Osteoblast (primary cell): Measurements from ENCODE around the gene HDAC4. TPM values are rescaled to one million over a fixed set of nuclear protein-coding genes. Genes with fewer than 3 reads are reported as not detected.

Experiments
- DNase-seq: peaks from one replicate; pipeline ENCODE4 v3.0.0; 2011; ENCODE audit warnings: low spot score, mixed read lengths; ENCODE audit not compliant: insufficient read length; ENCODE audit errors: missing footprints
- H2AFZ ChIP-seq: 2 replicates; pipeline ENCODE4 v1.6.0; 2011; ENCODE audit warnings: mild to moderate bottlenecking, low read length
- H3K27ac ChIP-seq: 2 replicates; pipeline ENCODE4 v1.5.1; 2011; ENCODE audit warnings: mild to moderate bottlenecking, low read depth, low read length, moderate library complexity
- H3K27me3 ChIP-seq: 2 replicates; pipeline ENCODE4 v1.6.0; 2012; ENCODE audit warnings: mild to moderate bottlenecking, control low read depth, inconsistent platforms, low read length, moderate library complexity; ENCODE audit not compliant: insufficient read depth
- H3K36me3 ChIP-seq: 2 replicates; pipeline ENCODE4 v1.5.1; 2011; ENCODE audit warnings: mild to moderate bottlenecking, low read length, control low read depth, moderate library complexity; ENCODE audit not compliant: insufficient read depth
- H3K4me1 ChIP-seq: 2 replicates; pipeline ENCODE4 v1.5.1; 2011; ENCODE audit warnings: mild to moderate bottlenecking, low read length, control low read depth, moderate library complexity; ENCODE audit not compliant: insufficient read depth
- H3K4me2 ChIP-seq: 2 replicates; pipeline ENCODE4 v1.6.0; 2011; ENCODE audit warnings: mild to moderate bottlenecking, low read length; ENCODE audit not compliant: insufficient read depth
- H3K4me3 ChIP-seq: fragments of 200-600 bp; sonication (generic); 3 replicates; pipeline ENCODE4 v1.5.1; 2012; ENCODE audit warnings: mild to moderate bottlenecking, low read length, inconsistent platforms; ENCODE audit not compliant: insufficient read depth
- H3K79me2 ChIP-seq: 2 replicates; pipeline ENCODE4 v1.6.0; 2012; ENCODE audit warnings: mild to moderate bottlenecking, low read length, control low read depth, inconsistent platforms; ENCODE audit not compliant: insufficient read depth
- H3K9me3 ChIP-seq: 2 replicates; pipeline ENCODE4 v1.5.1; 2011; ENCODE audit warnings: low read depth, low read length, control low read depth
- H4K20me1 ChIP-seq: 2 replicates; pipeline ENCODE4 v1.6.0; 2012; ENCODE audit warnings: mild to moderate bottlenecking, low read length, control low read depth; ENCODE audit not compliant: insufficient read depth
- total RNA-seq: library from RNA; depleted of rRNA; stranded (reverse); fragments of >200 nt; gene quantifications from 2 replicates; pipeline ENCODE4 v1.2.3, GENCODE V29; 2012
- TF ChIP-seq, protein P1 (sequence below): IDR thresholded peaks from 2 replicates; pipeline ENCODE4 v1.5.1; 2011; ENCODE audit warnings: mild to moderate bottlenecking, low read depth, low read length, moderate library complexity; ENCODE audit errors: extremely low read depth

HDAC4 gene
- total RNA-seq, 1 donor, result 30.8 TPM

GRCh38 chr2:239049421-239050251 lies 351.2 kb downstream of the HDAC4 start:
- no peaks in the 10 kb centered on the region for H4K20me1 ChIP-seq
- peak; percentile 94 for DNase-seq
- no peaks in the 10 kb centered on the region for H3K79me2 ChIP-seq
- H3K4me1 ChIP-seq, result no peaks in the 10 kb centered on the region
- H3K27me3 ChIP-seq, result no peaks in the 10 kb centered on the region
- no peak overlapping the region for H2AFZ ChIP-seq
- H3K27ac ChIP-seq, result no peak overlapping the region
- no peaks in the 10 kb centered on the region for H3K36me3 ChIP-seq
- H3K4me2 ChIP-seq, result no peak overlapping the region
- TF ChIP-seq, protein P1, sequence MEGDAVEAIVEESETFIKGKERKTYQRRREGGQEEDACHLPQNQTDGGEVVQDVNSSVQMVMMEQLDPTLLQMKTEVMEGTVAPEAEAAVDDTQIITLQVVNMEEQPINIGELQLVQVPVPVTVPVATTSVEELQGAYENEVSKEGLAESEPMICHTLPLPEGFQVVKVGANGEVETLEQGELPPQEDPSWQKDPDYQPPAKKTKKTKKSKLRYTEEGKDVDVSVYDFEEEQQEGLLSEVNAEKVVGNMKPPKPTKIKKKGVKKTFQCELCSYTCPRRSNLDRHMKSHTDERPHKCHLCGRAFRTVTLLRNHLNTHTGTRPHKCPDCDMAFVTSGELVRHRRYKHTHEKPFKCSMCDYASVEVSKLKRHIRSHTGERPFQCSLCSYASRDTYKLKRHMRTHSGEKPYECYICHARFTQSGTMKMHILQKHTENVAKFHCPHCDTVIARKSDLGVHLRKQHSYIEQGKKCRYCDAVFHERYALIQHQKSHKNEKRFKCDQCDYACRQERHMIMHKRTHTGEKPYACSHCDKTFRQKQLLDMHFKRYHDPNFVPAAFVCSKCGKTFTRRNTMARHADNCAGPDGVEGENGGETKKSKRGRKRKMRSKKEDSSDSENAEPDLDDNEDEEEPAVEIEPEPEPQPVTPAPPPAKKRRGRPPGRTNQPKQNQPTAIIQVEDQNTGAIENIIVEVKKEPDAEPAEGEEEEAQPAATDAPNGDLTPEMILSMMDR, result no peak
- no peaks in the 10 kb centered on the region for H3K9me3 ChIP-seq
- no peak overlapping the region for H3K4me3 ChIP-seq

GRCh38 chr2:239048736-239049135 lies 352.1 kb downstream of the HDAC4 start:
- H3K4me3 ChIP-seq, result no peak overlapping the region
- no peaks in the 10 kb centered on the region for H4K20me1 ChIP-seq
- H3K36me3 ChIP-seq, result no peaks in the 10 kb centered on the region
- no peaks in the 10 kb centered on the region for H3K27me3 ChIP-seq
- H2AFZ ChIP-seq, result no peak overlapping the region
- no peaks in the 10 kb centered on the region for H3K4me1 ChIP-seq
- TF ChIP-seq, protein P1, result no peak
- no peaks in the 10 kb centered on the region for H3K9me3 ChIP-seq
- no peak for DNase-seq
- H3K79me2 ChIP-seq, result no peaks in the 10 kb centered on the region
- no peak overlapping the region for H3K27ac ChIP-seq
- H3K4me2 ChIP-seq, result no peak overlapping the region

DNA sequence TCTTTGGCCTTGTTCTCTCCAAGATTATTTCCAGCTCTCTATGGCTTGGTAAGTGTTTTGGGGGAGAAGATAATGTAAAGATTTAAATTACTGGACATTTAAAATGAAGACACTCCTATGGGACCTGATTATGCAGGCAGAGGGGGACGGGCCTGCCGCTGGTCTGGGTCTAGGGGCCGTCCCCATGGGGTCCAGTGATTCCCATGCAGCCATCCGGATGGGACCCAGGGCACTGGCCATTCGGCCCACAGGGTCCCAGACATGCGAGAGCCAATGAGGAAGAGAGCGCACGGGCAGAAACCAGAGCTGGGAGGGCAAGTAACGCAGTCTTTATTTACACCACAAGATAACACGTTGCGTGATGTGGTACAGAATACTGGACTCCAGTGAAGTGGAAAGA lies 353.0 kb downstream of the HDAC4 start:
- no peaks in the 10 kb centered on the region for H3K36me3 ChIP-seq
- no peak for DNase-seq
- no peaks in the 10 kb centered on the region for H3K4me1 ChIP-seq
- H2AFZ ChIP-seq, result no peak overlapping the region
- no peaks in the 10 kb centered on the region for H4K20me1 ChIP-seq
- H3K4me3 ChIP-seq, result no peak overlapping the region
- no peaks in the 10 kb centered on the region for H3K79me2 ChIP-seq
- H3K27me3 ChIP-seq, result no peaks in the 10 kb centered on the region
- no peak overlapping the region for H3K4me2 ChIP-seq
- no peak overlapping the region for H3K27ac ChIP-seq
- TF ChIP-seq, protein P1, result no peak
- H3K9me3 ChIP-seq, result no peaks in the 10 kb centered on the region

DNA sequence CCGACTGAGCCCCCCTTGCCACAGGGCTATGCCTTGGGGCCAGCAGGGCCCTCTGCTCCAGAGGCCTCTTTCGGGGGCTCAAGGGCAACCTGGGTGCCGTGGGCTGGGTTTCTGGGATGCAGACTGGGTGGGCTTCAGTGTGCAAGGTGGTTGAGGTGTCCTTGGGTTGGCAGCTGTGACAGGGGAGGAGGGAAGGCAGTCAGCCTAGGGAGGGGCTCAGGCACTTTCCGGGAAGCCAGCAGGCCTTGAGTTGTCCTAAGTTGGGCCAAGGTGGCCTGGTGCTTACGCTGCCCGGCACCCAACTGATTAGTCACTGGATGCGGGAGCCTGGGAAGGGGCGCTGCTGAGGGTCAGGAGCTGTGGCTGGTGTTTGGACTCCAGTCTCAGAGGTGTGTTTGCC lies 353.4 kb downstream of the HDAC4 start:
- Histone ChIP-seq H3K4me1 (no peaks in the 10 kb centered on the region), H3K4me3 (no peak overlapping the region), H3K27ac (no peak overlapping the region), H3K27me3 (no peaks in the 10 kb centered on the region), H3K4me2 (no peak overlapping the region), H3K36me3 (no peaks in the 10 kb centered on the region), H4K20me1 (no peaks in the 10 kb centered on the region), H3K9me3 (no peaks in the 10 kb centered on the region), H3K79me2 (no peaks in the 10 kb centered on the region), H2AFZ (no peak overlapping the region)
- TF ChIP-seq, protein P1, result no peak
- no peak for DNase-seq
